GM12878 (cell line): Measurements from ENCODE around the gene GGCX. TPM values are rescaled to one million over a fixed set of nuclear protein-coding genes. Genes with fewer than 3 reads are reported as not detected.

Experiments
- ATAC-seq: fragments of 200-7000 bp; cut with Tn5 transposase; 3 replicates; pipeline ENCODE4 v1.9.1; 2020; ENCODE audit warnings: mild to moderate bottlenecking, moderate library complexity
- BruUV-seq: library from RNA; stranded (reverse); fragments of 400-500 nt; replicated peaks from 2 replicates; lab custom pipeline; 2021; lab: Mats Ljungman, UMichigan
- CTCF ChIA-PET: fragments of 300-600 bp; sonication (Branson Sonifier 250); formaldehyde crosslinking; extraction: SDS; loops from one replicate; lab custom pipeline; 2021; ENCODE audit warnings: inconsistent platforms; lab: Yijun Ruan, JAX
- POLR2A ChIA-PET: fragments of 350-600 bp; formaldehyde crosslinking; extraction: SDS; loops from one replicate; lab custom pipeline; 2021; ENCODE audit warnings: inconsistent platforms; lab: Charles Lee
- RAD21 ChIA-PET: fragments of 300-600 bp; sonication (Branson Sonifier 250); formaldehyde crosslinking; loops from one replicate; lab custom pipeline; 2023; ENCODE audit warnings: antibody characterized with exemption; ENCODE audit not compliant: unreplicated experiment; lab: Charles Lee
- SMC1A ChIA-PET: fragments of 300-600 bp; sonication (Branson Sonifier 250); formaldehyde crosslinking; loops from one replicate; lab custom pipeline; 2023; ENCODE audit not compliant: unreplicated experiment, uncharacterized antibody; lab: Charles Lee
- DNase-seq: peaks from one replicate; pipeline ENCODE4 v3.0.0-alpha.2; 2011; ENCODE audit warnings: low read depth, low spot score
- FAIRE-seq: peaks from 3 replicates; lab custom pipeline; 2011; peaks lifted over from hg19 to GRCh38; lab: Jason Lieb, UNC
- H2AFZ ChIP-seq: 2 replicates; pipeline ENCODE4 v1.6.0; 2011; ENCODE audit warnings: low read depth, low read length, control low read depth; ENCODE audit not compliant: control insufficient read depth
- H3K27ac ChIP-seq: 2 replicates; pipeline ENCODE4 v1.5.1; 2011; ENCODE audit warnings: control low read depth; ENCODE audit not compliant: control insufficient read depth, insufficient read depth
- H3K27me3 ChIP-seq, 2 experiments: replicated peaks in 1 of 2; 2 replicates each; pipeline versions ENCODE4 v1.6.0 to v1.6.1; 2011; ENCODE audit warnings: low read length in 1 of 2; ENCODE audit not compliant: control insufficient read depth in 2 of 2, insufficient read depth in 2 of 2
- H3K36me3 ChIP-seq, 2 experiments: 2 replicates each; pipeline ENCODE4 v1.5.1; 2011; ENCODE audit warnings: low read length in 1 of 2; ENCODE audit not compliant: control insufficient read depth in 2 of 2, insufficient read depth in 2 of 2
- H3K4me1 ChIP-seq: 2 replicates; pipeline ENCODE4 v1.6.1; 2011; ENCODE audit warnings: mild to moderate bottlenecking, low read length, moderate library complexity, mixed read lengths; ENCODE audit not compliant: control insufficient read depth, insufficient read depth
- H3K4me2 ChIP-seq: 2 replicates; pipeline ENCODE4 v1.6.0; 2011; ENCODE audit warnings: control low read depth; ENCODE audit not compliant: control insufficient read depth, insufficient read depth
- H3K4me3 ChIP-seq: fragments of 200-600 bp; sonication (generic); 2 replicates; pipeline ENCODE4 v1.5.1; 2016
- H3K79me2 ChIP-seq: 2 replicates; pipeline ENCODE4 v1.6.0; 2011; ENCODE audit warnings: low read length; ENCODE audit not compliant: control insufficient read depth, insufficient read depth
- H3K9ac ChIP-seq: 2 replicates; pipeline ENCODE4 v1.8.0; 2011; ENCODE audit warnings: low read length, control low read depth, mixed read lengths; ENCODE audit not compliant: control insufficient read depth, insufficient read depth
- H3K9me3 ChIP-seq: replicated peaks from 3 replicates; pipeline ENCODE4 v1.5.1; 2011; ENCODE audit warnings: mild to moderate bottlenecking, low read length; ENCODE audit not compliant: control insufficient read depth, insufficient read depth
- H4K20me1 ChIP-seq: 2 replicates; pipeline ENCODE4 v1.6.0; 2011; ENCODE audit not compliant: control insufficient read depth, insufficient read depth
- BACH1 ChIP-seq: fragments of 450-650 bp; IDR thresholded peaks from 2 replicates; pipeline ENCODE4 v1.6.1; 2017; ENCODE audit warnings: mild to moderate bottlenecking, borderline replicate concordance
- CBX3 ChIP-seq: fragments of 200-600 bp; sonication (generic); IDR thresholded peaks from 2 replicates; pipeline ENCODE4 v1.6.1; 2016; ENCODE audit warnings: low read depth, borderline replicate concordance
- CBX5 ChIP-seq: sonication (generic); IDR thresholded peaks from 2 replicates; pipeline ENCODE4 v1.6.1; 2016; ENCODE audit warnings: low read depth, moderate library complexity, mild to moderate bottlenecking, inconsistent platforms
- CEBPB ChIP-seq, 2 experiments: fragments of 150-350 bp in 1 of 2; IDR thresholded peaks; 2 replicates each; pipeline ENCODE4 v1.6.1; 2012 to 2014; ENCODE audit warnings: low read depth in 2 of 2, low read length in 2 of 2, borderline replicate concordance in 1 of 2, inconsistent platforms in 1 of 2
- EP300 ChIP-seq, 2 experiments: fragments of 150-350 bp in 1 of 2; IDR thresholded peaks; 2 replicates each; pipeline ENCODE4 v1.6.1; 2011 to 2012; ENCODE audit warnings: low read depth in 2 of 2, low read length in 2 of 2, borderline replicate concordance in 1 of 2, improper control_type of control experiment in 1 of 2, inconsistent platforms in 1 of 2; ENCODE audit not compliant: control insufficient read depth in 1 of 2
- ESRRA ChIP-seq: IDR thresholded peaks from 2 replicates; pipeline ENCODE4 v1.6.1; 2012; ENCODE audit warnings: mild to moderate bottlenecking, low read length, improper control_type of control experiment
- HDGF ChIP-seq: fragments of 450-650 bp; IDR thresholded peaks from 2 replicates; pipeline ENCODE4 v1.6.1; 2016; ENCODE audit warnings: antibody characterized with exemption
- IKZF2 ChIP-seq, 2 experiments: fragments of 450-650 bp; IDR thresholded peaks; 2 replicates each; pipeline ENCODE4 v1.6.1; 2017; ENCODE audit warnings: mild to moderate bottlenecking in 2 of 2, moderate library complexity in 2 of 2
- MYC ChIP-seq: IDR thresholded peaks from 2 replicates; pipeline ENCODE4 v1.6.1; 2011; ENCODE audit warnings: mild to moderate bottlenecking, low read length, moderate library complexity, inconsistent platforms; ENCODE audit not compliant: insufficient read depth, insufficient replicate concordance, insufficient read length, severe bottlenecking
- NFYB ChIP-seq: IDR thresholded peaks from 2 replicates; pipeline ENCODE4 v1.6.1; 2011; ENCODE audit warnings: low read depth, mild to moderate bottlenecking, low read length, improper control_type of control experiment, moderate library complexity; ENCODE audit not compliant: insufficient read depth
- WGBS: methylation state at CpG from one replicate; pipeline ENCODE4 v1.1.6; 2016; ENCODE audit warnings: low lambda C conversion rate; ENCODE audit not compliant: insufficient replicate concordance, insufficient coverage; ENCODE audit errors: missing lambda C conversion rate; 5-methylcytosine and 5-hydroxymethylcytosine counted together
- in situ Hi-C: fragments of 300-500 bp; cut with MboI; formaldehyde crosslinking; loops from 9 replicates; pipeline ENCODE4 v1.14.3; 2018; ENCODE audit warnings: mixed read lengths
- intact Hi-C: fragments of 100-400 bp; cut with micrococcal nuclease; formaldehyde crosslinking; loops from one replicate; pipeline ENCODE4 v1.14.2; 2022; ENCODE audit not compliant: unreplicated experiment
- polyA plus RNA-seq, 11 experiments: library from polyadenylated mRNA; depleted of rRNA in 4 of 11; unstranded in 6 of 11; stranded (reverse) in 5 of 11; fragments of >200 nt; fragmentation: Nextera tagmentation in 4 of 11; fragmentation: Illumina TruSeq in 1 of 11; extraction: Ambion mirVana in 4 of 11; extraction: Trizol in 1 of 11; gene quantifications; 1 replicate in 1 of 11; 2 replicates in 10 of 11; pipeline versions ENCODE4 v1.2.1 to v1.2.3, GENCODE V29; 2011 to 2016; ENCODE audit warnings: inconsistent platforms in 2 of 11, missing spikeins in 2 of 11, low read depth in 1 of 11
- total RNA-seq, 4 experiments: library from RNA; depleted of rRNA in 3 of 4; stranded (reverse); fragments of >200 nt in 3 of 4; fragmentation: Illumina TruSeq in 1 of 4; extraction: Trizol in 1 of 4; gene quantifications; 2 replicates each; pipeline versions ENCODE4 v1.2.1 to v1.2.3, GENCODE V29; 2013 to 2021
- TF ChIP-seq, protein P1 (sequence below): IDR thresholded peaks from 2 replicates; pipeline ENCODE4 v1.6.1; 2012; ENCODE audit warnings: low read depth, low read length, improper control_type of control experiment
- TF ChIP-seq, protein P2 (sequence below): fragments of 450-650 bp; IDR thresholded peaks from 2 replicates; pipeline ENCODE4 v1.6.1; 2017; ENCODE audit warnings: borderline replicate concordance
- TF ChIP-seq, protein P3 (sequence below): fragments of 450-650 bp; IDR thresholded peaks from 2 replicates; pipeline ENCODE4 v1.6.1; 2017; ENCODE audit warnings: antibody characterized with exemption, mild to moderate bottlenecking, moderate library complexity

The GGCX gene
- total and polyA plus RNA-seq, 10 of the 15 experiments (the other 5 are each of a cell fraction or from before 2014, with no cell fraction given) = 18.1 to 52.7 (median 25.0) TPM

DNA sequence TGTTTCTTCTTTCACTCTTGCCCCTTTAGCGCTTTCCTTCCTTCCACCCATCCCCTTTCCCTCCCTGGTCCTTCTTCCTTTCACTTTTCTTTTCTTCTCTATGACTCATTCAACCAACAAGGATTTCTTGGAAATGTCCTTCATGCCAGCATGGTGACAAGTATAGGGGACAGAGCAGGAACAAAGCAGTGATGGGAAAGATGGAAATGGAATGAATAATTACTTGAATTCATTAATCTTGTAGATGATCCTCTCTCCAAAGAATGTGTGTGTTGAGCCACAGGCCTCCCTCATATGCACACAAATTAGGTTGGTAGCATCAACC is 24.4 kb upstream of the GGCX start:
- Histone ChIP-seq H3K4me1 (peaks cover 20% of the 10 kb centered on the region), H3K79me2 (no peaks in the 10 kb centered on the region; the same call in 1 of the 2 replicates), H3K27me3 (no peaks in the 10 kb centered on the region), H3K9ac (no peak overlapping the region; the same call in none of the 2 replicates), H3K4me2 (peak overlapping the region; percentile 97; the same call in 1 of the 2 replicates), H3K27ac (no peak overlapping the region), H3K9me3 (no peaks in the 10 kb centered on the region), H4K20me1 (no peaks in the 10 kb centered on the region), H3K4me3 (no peak overlapping the region), H2AFZ (no peak overlapping the region), H3K36me3 (peaks cover 0 to 6% of the 10 kb centered on the region in 2 experiments; a peak in 2 of 4 replicates)
- FAIRE-seq (no peak), ATAC-seq (no peak), DNase-seq (no peak)
- ChIA-PET SMC1A (interaction anchor here (0.9 kb wide), 1 partner anchor 10 kb away, joined by 3 read pairs; the partner anchor contains the start of gene RNF181), CTCF (no interaction called here), RAD21 (no interaction called here), POLR2A (interaction anchor here (0.5 to 1.2 kb wide), 3 partner anchors 10 to 1163 kb away, joined by 3 to 5 read pairs (median 4); partner anchors contain the start of gene RNF181)
- in situ Hi-C loops (no loop called here), intact Hi-C loops (no loop called here)
- no peak for TF ChIP-seq BACH1
- no peak for TF ChIP-seq ESRRA
- TF ChIP-seq MYC = no peak
- TF ChIP-seq, protein P1, sequence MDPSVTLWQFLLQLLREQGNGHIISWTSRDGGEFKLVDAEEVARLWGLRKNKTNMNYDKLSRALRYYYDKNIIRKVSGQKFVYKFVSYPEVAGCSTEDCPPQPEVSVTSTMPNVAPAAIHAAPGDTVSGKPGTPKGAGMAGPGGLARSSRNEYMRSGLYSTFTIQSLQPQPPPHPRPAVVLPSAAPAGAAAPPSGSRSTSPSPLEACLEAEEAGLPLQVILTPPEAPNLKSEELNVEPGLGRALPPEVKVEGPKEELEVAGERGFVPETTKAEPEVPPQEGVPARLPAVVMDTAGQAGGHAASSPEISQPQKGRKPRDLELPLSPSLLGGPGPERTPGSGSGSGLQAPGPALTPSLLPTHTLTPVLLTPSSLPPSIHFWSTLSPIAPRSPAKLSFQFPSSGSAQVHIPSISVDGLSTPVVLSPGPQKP = no peak
- TF ChIP-seq CBX5 = no peak
- TF ChIP-seq, protein P2, sequence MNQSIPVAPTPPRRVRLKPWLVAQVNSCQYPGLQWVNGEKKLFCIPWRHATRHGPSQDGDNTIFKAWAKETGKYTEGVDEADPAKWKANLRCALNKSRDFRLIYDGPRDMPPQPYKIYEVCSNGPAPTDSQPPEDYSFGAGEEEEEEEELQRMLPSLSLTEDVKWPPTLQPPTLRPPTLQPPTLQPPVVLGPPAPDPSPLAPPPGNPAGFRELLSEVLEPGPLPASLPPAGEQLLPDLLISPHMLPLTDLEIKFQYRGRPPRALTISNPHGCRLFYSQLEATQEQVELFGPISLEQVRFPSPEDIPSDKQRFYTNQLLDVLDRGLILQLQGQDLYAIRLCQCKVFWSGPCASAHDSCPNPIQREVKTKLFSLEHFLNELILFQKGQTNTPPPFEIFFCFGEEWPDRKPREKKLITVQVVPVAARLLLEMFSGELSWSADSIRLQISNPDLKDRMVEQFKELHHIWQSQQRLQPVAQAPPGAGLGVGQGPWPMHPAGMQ = no peak
- no peak for TF ChIP-seq CEBPB (IDR thresholded peaks at IDR 0.05; ENCODE audit: borderline replicate concordance in 1 of 2, low read depth in 2 of 2, low read length in 2 of 2)
- TF ChIP-seq, protein P3, sequence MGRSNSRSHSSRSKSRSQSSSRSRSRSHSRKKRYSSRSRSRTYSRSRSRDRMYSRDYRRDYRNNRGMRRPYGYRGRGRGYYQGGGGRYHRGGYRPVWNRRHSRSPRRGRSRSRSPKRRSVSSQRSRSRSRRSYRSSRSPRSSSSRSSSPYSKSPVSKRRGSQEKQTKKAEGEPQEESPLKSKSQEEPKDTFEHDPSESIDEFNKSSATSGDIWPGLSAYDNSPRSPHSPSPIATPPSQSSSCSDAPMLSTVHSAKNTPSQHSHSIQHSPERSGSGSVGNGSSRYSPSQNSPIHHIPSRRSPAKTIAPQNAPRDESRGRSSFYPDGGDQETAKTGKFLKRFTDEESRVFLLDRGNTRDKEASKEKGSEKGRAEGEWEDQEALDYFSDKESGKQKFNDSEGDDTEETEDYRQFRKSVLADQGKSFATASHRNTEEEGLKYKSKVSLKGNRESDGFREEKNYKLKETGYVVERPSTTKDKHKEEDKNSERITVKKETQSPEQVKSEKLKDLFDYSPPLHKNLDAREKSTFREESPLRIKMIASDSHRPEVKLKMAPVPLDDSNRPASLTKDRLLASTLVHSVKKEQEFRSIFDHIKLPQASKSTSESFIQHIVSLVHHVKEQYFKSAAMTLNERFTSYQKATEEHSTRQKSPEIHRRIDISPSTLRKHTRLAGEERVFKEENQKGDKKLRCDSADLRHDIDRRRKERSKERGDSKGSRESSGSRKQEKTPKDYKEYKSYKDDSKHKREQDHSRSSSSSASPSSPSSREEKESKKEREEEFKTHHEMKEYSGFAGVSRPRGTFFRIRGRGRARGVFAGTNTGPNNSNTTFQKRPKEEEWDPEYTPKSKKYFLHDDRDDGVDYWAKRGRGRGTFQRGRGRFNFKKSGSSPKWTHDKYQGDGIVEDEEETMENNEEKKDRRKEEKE = no peak
- no peak for TF ChIP-seq HDGF
- no peak for TF ChIP-seq IKZF2 (IDR thresholded peaks at IDR 0.05)
- no peak for TF ChIP-seq CBX3
- TF ChIP-seq NFYB = no peak
- no peak for TF ChIP-seq EP300 (IDR thresholded peaks at IDR 0.05; ENCODE audit: borderline replicate concordance in 1 of 2, control insufficient read depth in 1 of 2, low read depth in 2 of 2, low read length in 2 of 2)
- BruUV-seq = no TSS peak
- WGBS = 100% methylated on average over 1 of the region's 1 CpG
